ENCODE results near the gene CAMSAP3. TPM values are rescaled to one million over a fixed set of nuclear protein-coding genes. Genes with fewer than 3 reads are reported as not detected.

Gene CAMSAP3
- total and polyA plus RNA-seq, 10 of the 15 experiments (the other 5 are each of a cell fraction or from before 2014, with no cell fraction given): 0.03 to 6.3 (median 0.72) TPM

DNA sequence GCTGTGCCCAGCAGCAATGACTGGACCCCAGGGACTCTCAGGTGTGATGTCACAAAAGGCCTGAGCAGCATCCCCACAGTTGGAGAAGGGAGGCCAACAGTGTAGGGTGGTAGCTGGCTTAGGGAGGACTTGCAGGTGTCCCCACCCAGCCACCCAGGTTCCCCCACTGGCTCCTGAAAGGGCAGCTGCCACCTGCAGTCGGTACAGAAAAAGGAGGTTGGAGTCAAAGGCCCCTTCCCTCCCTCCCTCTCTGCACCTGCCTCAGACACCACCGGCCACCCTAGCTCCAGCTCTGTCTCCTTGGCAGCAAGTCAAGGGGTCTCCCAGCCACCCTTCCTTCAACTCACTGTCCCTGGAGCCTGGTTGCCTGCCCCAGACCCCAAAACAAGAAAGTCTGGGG lies 38.0 kb downstream of the CAMSAP3 start, which contains the start of gene PCP2:
Gene PCP2 (minus strand): TSS at position 22 of the 400 bp plus-strand sequence. CDS start 262 bp downstream, outside the sequence.
- Histone ChIP-seq H3K27ac (ENCODE audit: control insufficient read depth, insufficient read depth) (no peak within 1 kb of the TSS), H3K9me3 (replicated peaks; ENCODE audit: control insufficient read depth, insufficient read depth, low read length) (no peaks in the 10 kb centered on the region), H3K79me2 (ENCODE audit: control insufficient read depth, insufficient read depth, low read length) (peaks cover 34% of the 10 kb centered on the region), H2AFZ (ENCODE audit: control insufficient read depth, low read depth, low read length) (no peak within 1 kb of the TSS), H3K4me2 (ENCODE audit: control insufficient read depth, insufficient read depth) (no peak within 1 kb of the TSS), H3K27me3 (replicated peaks in 1 of 2; ENCODE audit: control insufficient read depth in 2 of 2, insufficient read depth in 2 of 2, low read length in 1 of 2) (no peaks in the 10 kb centered on the region), H3K36me3 (ENCODE audit: control insufficient read depth in 2 of 2, insufficient read depth in 2 of 2, low read length in 1 of 2) (no peaks in the 10 kb centered on the region), H3K4me3 (no peak within 1 kb of the TSS), H4K20me1 (ENCODE audit: control insufficient read depth, insufficient read depth) (no peaks in the 10 kb centered on the region), H3K4me1 (ENCODE audit: control insufficient read depth, insufficient read depth, low read length) (peaks cover 20% of the 10 kb centered on the region), H3K9ac (ENCODE audit: control insufficient read depth, insufficient read depth, low read length) (no peak within 1 kb of the TSS)
- ATAC-seq: no peak
- 0% methylated on average over 1 of the region's 2 CpGs for WGBS (ENCODE audit: insufficient coverage, insufficient replicate concordance, low lambda C conversion rate, missing lambda C conversion rate)
- no peak for TF ChIP-seq RB1 (IDR thresholded peaks at IDR 0.05; ENCODE audit: borderline replicate concordance)
- intact Hi-C loops (cut with micrococcal nuclease; ENCODE audit: unreplicated experiment): no loop called here
- no peak for FAIRE-seq
- CTCF ChIA-PET: no interaction called here
- BruUV-seq (replicated peaks): no TSS peak
- no peak for DNase-seq (ENCODE audit: low read depth, low spot score)
- POLR2A ChIA-PET: interaction anchor here (0.6 kb wide), 1 partner anchor 262 kb away, joined by 3 read pairs; no protein-coding TSS in a partner anchor
- RAD21 ChIA-PET (ENCODE audit: unreplicated experiment): no interaction called here
- SMC1A ChIA-PET (ENCODE audit: uncharacterized antibody, unreplicated experiment): no interaction called here
- in situ Hi-C loops (cut with MboI): no loop called here

DNA sequence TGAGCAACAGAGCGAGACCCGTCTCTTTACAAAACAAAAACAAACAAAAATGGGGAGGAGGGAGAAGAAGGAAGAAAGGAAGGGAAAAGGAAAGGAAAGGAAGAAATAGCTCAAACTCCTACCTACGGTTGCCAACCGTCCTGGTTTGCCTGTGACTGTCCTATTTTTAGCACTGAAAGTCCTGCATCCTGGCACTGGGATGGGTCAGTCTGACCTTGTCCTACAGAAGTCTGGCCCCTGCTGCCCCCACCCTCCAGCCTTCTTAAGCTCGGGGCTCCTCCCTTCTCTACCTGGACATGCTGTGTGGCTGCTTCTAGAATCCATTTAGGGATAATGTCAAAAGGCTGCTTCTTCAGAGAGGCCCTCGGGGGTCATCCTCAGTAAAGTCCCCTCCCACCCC lies 40.0 kb downstream of the CAMSAP3 start:
- Histone ChIP-seq H3K27ac (ENCODE audit: control insufficient read depth, insufficient read depth) (no peak overlapping the region), H2AFZ (ENCODE audit: control insufficient read depth, low read depth, low read length) (no peak overlapping the region), H3K27me3 (replicated peaks in 1 of 2; ENCODE audit: control insufficient read depth in 2 of 2, insufficient read depth in 2 of 2, low read length in 1 of 2) (no peaks in the 10 kb centered on the region), H3K9ac (ENCODE audit: control insufficient read depth, insufficient read depth, low read length) (no peak overlapping the region), H3K4me3 (no peak overlapping the region), H3K4me1 (ENCODE audit: control insufficient read depth, insufficient read depth, low read length) (peaks cover 15% of the 10 kb centered on the region), H3K4me2 (ENCODE audit: control insufficient read depth, insufficient read depth) (no peak overlapping the region), H3K36me3 (ENCODE audit: control insufficient read depth in 2 of 2, insufficient read depth in 2 of 2, low read length in 1 of 2) (peaks cover 0 to 6% of the 10 kb centered on the region in 2 experiments; a peak in 1 of 4 replicates), H3K79me2 (ENCODE audit: control insufficient read depth, insufficient read depth, low read length) (peaks cover 18% of the 10 kb centered on the region), H3K9me3 (replicated peaks; ENCODE audit: control insufficient read depth, insufficient read depth, low read length) (no peaks in the 10 kb centered on the region), H4K20me1 (ENCODE audit: control insufficient read depth, insufficient read depth) (no peaks in the 10 kb centered on the region)
- DNase-seq (ENCODE audit: low read depth, low spot score) (no peak), FAIRE-seq (no peak), ATAC-seq (no peak)
- SMC1A ChIA-PET (ENCODE audit: uncharacterized antibody, unreplicated experiment): no interaction called here
- RAD21 ChIA-PET (ENCODE audit: unreplicated experiment): no interaction called here
- POLR2A ChIA-PET: interaction anchor here (0.6 kb wide), 1 partner anchor 558 kb away, joined by 4 read pairs; no protein-coding TSS in a partner anchor
- BruUV-seq (replicated peaks): no TSS peak
- in situ Hi-C loops (cut with MboI) (no loop called here), intact Hi-C loops (cut with micrococcal nuclease; ENCODE audit: unreplicated experiment) (no loop called here)
- CTCF ChIA-PET: interaction anchor here (0.7 to 0.8 kb wide), 2 partner anchors 67 to 107 kb away, joined by 3 to 4 read pairs; no protein-coding TSS in a partner anchor
- WGBS (ENCODE audit: insufficient coverage, insufficient replicate concordance, low lambda C conversion rate, missing lambda C conversion rate): 87% methylated on average over 6 of the region's 6 CpGs
- no peak for TF ChIP-seq MYB (IDR thresholded peaks at IDR 0.05; ENCODE audit: borderline replicate concordance, low read depth, low read length)
- no peak for TF ChIP-seq ZNF274 (IDR thresholded peaks at IDR 0.05; ENCODE audit: insufficient read depth, insufficient read length)
- no peak for TF ChIP-seq ZBED1 (IDR thresholded peaks at IDR 0.05; ENCODE audit: borderline replicate concordance)
- TF ChIP-seq MXI1 (IDR thresholded peaks at IDR 0.05; ENCODE audit: low read depth, low read length): no peak
- TF ChIP-seq, protein P1, sequence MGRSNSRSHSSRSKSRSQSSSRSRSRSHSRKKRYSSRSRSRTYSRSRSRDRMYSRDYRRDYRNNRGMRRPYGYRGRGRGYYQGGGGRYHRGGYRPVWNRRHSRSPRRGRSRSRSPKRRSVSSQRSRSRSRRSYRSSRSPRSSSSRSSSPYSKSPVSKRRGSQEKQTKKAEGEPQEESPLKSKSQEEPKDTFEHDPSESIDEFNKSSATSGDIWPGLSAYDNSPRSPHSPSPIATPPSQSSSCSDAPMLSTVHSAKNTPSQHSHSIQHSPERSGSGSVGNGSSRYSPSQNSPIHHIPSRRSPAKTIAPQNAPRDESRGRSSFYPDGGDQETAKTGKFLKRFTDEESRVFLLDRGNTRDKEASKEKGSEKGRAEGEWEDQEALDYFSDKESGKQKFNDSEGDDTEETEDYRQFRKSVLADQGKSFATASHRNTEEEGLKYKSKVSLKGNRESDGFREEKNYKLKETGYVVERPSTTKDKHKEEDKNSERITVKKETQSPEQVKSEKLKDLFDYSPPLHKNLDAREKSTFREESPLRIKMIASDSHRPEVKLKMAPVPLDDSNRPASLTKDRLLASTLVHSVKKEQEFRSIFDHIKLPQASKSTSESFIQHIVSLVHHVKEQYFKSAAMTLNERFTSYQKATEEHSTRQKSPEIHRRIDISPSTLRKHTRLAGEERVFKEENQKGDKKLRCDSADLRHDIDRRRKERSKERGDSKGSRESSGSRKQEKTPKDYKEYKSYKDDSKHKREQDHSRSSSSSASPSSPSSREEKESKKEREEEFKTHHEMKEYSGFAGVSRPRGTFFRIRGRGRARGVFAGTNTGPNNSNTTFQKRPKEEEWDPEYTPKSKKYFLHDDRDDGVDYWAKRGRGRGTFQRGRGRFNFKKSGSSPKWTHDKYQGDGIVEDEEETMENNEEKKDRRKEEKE (IDR thresholded peaks at IDR 0.05): no peak
- TF ChIP-seq ZNF622 (IDR thresholded peaks at IDR 0.05): no peak
- TF ChIP-seq, protein P2, sequence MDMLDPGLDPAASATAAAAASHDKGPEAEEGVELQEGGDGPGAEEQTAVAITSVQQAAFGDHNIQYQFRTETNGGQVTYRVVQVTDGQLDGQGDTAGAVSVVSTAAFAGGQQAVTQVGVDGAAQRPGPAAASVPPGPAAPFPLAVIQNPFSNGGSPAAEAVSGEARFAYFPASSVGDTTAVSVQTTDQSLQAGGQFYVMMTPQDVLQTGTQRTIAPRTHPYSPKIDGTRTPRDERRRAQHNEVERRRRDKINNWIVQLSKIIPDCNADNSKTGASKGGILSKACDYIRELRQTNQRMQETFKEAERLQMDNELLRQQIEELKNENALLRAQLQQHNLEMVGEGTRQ (IDR thresholded peaks at IDR 0.05; ENCODE audit: borderline replicate concordance, low read depth, low read length): no peak
- no peak for TF ChIP-seq MTA2 (IDR thresholded peaks at IDR 0.05; ENCODE audit: low read depth)
- TF ChIP-seq DPF2 (IDR thresholded peaks at IDR 0.05): no peak
- TF ChIP-seq, protein P3, sequence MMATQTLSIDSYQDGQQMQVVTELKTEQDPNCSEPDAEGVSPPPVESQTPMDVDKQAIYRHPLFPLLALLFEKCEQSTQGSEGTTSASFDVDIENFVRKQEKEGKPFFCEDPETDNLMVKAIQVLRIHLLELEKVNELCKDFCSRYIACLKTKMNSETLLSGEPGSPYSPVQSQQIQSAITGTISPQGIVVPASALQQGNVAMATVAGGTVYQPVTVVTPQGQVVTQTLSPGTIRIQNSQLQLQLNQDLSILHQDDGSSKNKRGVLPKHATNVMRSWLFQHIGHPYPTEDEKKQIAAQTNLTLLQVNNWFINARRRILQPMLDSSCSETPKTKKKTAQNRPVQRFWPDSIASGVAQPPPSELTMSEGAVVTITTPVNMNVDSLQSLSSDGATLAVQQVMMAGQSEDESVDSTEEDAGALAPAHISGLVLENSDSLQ (IDR thresholded peaks at IDR 0.05): no peak
